ENCODE measurements around the gene FAM227B.

Gene FAM227B

DNA sequence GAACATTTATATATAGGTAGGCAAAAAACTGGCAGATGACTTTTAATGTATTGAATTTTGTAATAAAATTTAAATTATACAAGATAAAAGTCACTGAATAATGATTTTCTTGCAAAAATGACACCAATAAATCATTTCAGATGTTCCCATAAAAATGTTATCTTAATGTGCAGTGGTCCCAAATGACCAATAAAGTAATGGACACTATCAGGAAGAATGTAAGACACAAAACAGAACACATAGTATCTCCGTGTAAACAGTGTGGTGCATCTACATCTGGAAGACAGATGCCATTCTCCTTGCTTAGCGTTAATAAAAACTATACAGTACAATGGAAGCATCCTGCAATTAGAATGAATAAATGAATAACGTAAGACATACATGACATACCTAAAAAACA, 156.1 kb downstream of the FAM227B start:
- no peak for TF ChIP-seq TARDBP (IDR thresholded peaks at IDR 0.05)
- no peak for TF ChIP-seq L3MBTL2 (conservative IDR thresholded peaks at IDR 0.05)
- TF ChIP-seq SUZ12 (IDR thresholded peaks at IDR 0.05) = no peak
- TF ChIP-seq FOXK2 (IDR thresholded peaks at IDR 0.05) = no peak
- no peak for TF ChIP-seq LEF1 (IDR thresholded peaks at IDR 0.05; ENCODE audit: borderline replicate concordance)
- POLR2A ChIA-PET = no interaction called here
- CTCF ChIA-PET = no interaction called here
- no peak for DNase-seq (ENCODE audit: extremely low spot score)

GRCh38 chr15:49462232-49462844, 158.3 kb downstream of the FAM227B start:
- no peak for DNase-seq (ENCODE audit: extremely low spot score)
- TF ChIP-seq SP1 (IDR thresholded peaks at IDR 0.05) (no peak), FOXM1 (IDR thresholded peaks at IDR 0.05; ENCODE audit: borderline replicate concordance) (no peak), ARNT (IDR thresholded peaks at IDR 0.05) (no peak), LEF1 (IDR thresholded peaks at IDR 0.05; ENCODE audit: borderline replicate concordance) (no peak), HDGF (IDR thresholded peaks at IDR 0.05; ENCODE audit: borderline replicate concordance) (no peak), BHLHE40 (IDR thresholded peaks at IDR 0.05; ENCODE audit: borderline replicate concordance) (no peak), ZNF384 (IDR thresholded peaks at IDR 0.05) (no peak), ELF4 (IDR thresholded peaks at IDR 0.05) (no peak), SUZ12 (IDR thresholded peaks at IDR 0.05) (no peak), L3MBTL2 (conservative IDR thresholded peaks at IDR 0.05) (no peak), FOXA1 (IDR thresholded peaks at IDR 0.05) (no peak)
- CTCF ChIA-PET = no interaction called here
- POLR2A ChIA-PET = no interaction called here

DNA sequence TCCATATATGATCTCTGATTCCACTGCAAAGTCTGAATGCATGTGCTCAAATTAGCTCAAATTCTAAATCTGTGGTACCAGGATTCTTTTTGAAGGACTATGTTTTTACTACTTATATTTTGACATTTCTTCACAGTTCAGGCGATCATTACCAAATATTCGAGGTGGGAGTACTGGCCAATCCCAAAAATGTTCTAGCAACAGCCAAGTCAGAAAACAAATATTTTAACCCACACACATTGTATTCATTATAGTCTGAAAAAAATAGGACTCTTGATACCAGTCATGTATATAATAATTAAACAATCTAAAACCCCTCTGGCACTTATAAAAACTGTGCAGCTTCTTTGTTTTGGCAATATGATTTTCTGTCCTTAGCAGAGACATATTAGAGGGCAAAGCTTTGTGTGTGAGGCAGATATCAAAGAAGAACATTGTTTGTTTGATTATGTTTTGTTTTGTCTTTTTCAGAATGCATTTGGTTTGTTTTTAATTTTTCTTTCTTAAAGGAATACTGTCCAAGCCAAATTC, 160.1 kb downstream of the FAM227B start:
- POLR2A ChIA-PET = no interaction called here

DNA sequence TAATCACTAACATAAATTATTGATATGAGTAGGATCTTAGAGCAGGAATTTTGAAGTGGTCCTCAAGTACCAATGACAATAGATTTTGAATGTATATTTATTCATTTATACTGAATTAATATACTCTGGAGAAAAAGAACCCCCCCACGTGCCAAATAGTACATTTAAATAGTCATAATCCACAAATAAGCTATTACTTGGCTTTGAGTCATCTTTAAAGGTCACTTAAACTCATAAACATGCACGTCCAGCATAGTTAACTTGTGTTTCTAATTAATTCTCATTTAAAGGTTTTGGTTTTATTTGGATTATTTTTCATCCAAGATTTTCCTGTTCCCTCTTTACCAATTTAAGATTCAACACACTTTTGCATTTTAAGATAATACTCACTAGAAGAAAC, 162.5 kb downstream of the FAM227B start:
- ChIA-PET POLR2A (no interaction called here), CTCF (no interaction called here)
- TF ChIP-seq LEF1 (IDR thresholded peaks at IDR 0.05; ENCODE audit: borderline replicate concordance) = no peak
- TF ChIP-seq ELF4 (IDR thresholded peaks at IDR 0.05) = no peak
- TF ChIP-seq HDGF (IDR thresholded peaks at IDR 0.05; ENCODE audit: borderline replicate concordance) = no peak
- TF ChIP-seq, protein P1, sequence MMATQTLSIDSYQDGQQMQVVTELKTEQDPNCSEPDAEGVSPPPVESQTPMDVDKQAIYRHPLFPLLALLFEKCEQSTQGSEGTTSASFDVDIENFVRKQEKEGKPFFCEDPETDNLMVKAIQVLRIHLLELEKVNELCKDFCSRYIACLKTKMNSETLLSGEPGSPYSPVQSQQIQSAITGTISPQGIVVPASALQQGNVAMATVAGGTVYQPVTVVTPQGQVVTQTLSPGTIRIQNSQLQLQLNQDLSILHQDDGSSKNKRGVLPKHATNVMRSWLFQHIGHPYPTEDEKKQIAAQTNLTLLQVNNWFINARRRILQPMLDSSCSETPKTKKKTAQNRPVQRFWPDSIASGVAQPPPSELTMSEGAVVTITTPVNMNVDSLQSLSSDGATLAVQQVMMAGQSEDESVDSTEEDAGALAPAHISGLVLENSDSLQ (IDR thresholded peaks at IDR 0.05) = no peak
- no peak for TF ChIP-seq BHLHE40 (IDR thresholded peaks at IDR 0.05; ENCODE audit: borderline replicate concordance)
- TF ChIP-seq L3MBTL2 (conservative IDR thresholded peaks at IDR 0.05) = no peak
- TF ChIP-seq TARDBP (IDR thresholded peaks at IDR 0.05) = no peak
- no peak for TF ChIP-seq ARNT (IDR thresholded peaks at IDR 0.05)
- no peak for DNase-seq (ENCODE audit: extremely low spot score)

More for the DNA sequence above, 160.1 kb downstream of the FAM227B start:
- CTCF ChIA-PET = no interaction called here
- DNase-seq (ENCODE audit: extremely low spot score) = no peak
- TF ChIP-seq FOXK2 (IDR thresholded peaks at IDR 0.05) = no peak
- TF ChIP-seq BHLHE40 (IDR thresholded peaks at IDR 0.05; ENCODE audit: borderline replicate concordance) = no peak
- TF ChIP-seq SP1 (IDR thresholded peaks at IDR 0.05) = no peak
- no peak for TF ChIP-seq FOXM1 (IDR thresholded peaks at IDR 0.05; ENCODE audit: borderline replicate concordance)
- TF ChIP-seq CTBP1 (IDR thresholded peaks at IDR 0.05; ENCODE audit: borderline replicate concordance) = no peak
- TF ChIP-seq HDGF (IDR thresholded peaks at IDR 0.05; ENCODE audit: borderline replicate concordance) = no peak
- no peak for TF ChIP-seq FOXA1 (IDR thresholded peaks at IDR 0.05)
- TF ChIP-seq ARNT (IDR thresholded peaks at IDR 0.05) = no peak
- TF ChIP-seq LEF1 (IDR thresholded peaks at IDR 0.05; ENCODE audit: borderline replicate concordance) = no peak
- no peak for TF ChIP-seq NFRKB (IDR thresholded peaks at IDR 0.05)
- no peak for TF ChIP-seq L3MBTL2 (conservative IDR thresholded peaks at IDR 0.05)
- TF ChIP-seq, protein P1 (IDR thresholded peaks at IDR 0.05) = no peak
- no peak for TF ChIP-seq TARDBP (IDR thresholded peaks at IDR 0.05)
- TF ChIP-seq ELF4 (IDR thresholded peaks at IDR 0.05) = no peak
- no peak for TF ChIP-seq SUZ12 (IDR thresholded peaks at IDR 0.05)
- TF ChIP-seq ZNF384 (IDR thresholded peaks at IDR 0.05) = no peak

DNA sequence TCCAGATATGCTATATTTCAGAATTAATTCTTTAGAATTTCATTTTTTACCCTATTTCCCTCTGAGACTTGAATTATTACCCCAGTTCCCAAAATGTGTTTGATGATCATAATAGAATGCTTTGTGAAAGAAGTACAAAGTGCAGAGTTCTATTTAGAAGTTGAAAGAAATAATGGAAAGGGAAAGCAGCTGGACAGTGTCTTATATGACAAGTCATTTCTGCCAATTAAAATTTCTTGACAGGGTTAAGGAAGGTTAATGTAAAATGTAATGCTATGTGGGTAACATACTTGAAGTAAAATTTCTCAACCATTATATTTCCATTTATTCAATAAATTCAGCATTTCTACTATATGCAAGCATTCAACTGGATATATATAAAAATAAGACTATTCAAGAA, 164.5 kb downstream of the FAM227B start:
- TF ChIP-seq HDGF (IDR thresholded peaks at IDR 0.05; ENCODE audit: borderline replicate concordance) = no peak
- TF ChIP-seq, protein P1 (IDR thresholded peaks at IDR 0.05) = no peak
- TF ChIP-seq FOXA1 (IDR thresholded peaks at IDR 0.05) = no peak
- no peak for TF ChIP-seq LEF1 (IDR thresholded peaks at IDR 0.05; ENCODE audit: borderline replicate concordance)
- no peak for TF ChIP-seq L3MBTL2 (conservative IDR thresholded peaks at IDR 0.05)
- TF ChIP-seq ELF4 (IDR thresholded peaks at IDR 0.05) = no peak
- no peak for TF ChIP-seq CTBP1 (IDR thresholded peaks at IDR 0.05; ENCODE audit: borderline replicate concordance)
- TF ChIP-seq FOXM1 (IDR thresholded peaks at IDR 0.05; ENCODE audit: borderline replicate concordance) = no peak
- no peak for TF ChIP-seq FOXK2 (IDR thresholded peaks at IDR 0.05)
- TF ChIP-seq ARNT (IDR thresholded peaks at IDR 0.05) = no peak
- TF ChIP-seq TARDBP (IDR thresholded peaks at IDR 0.05) = no peak
- TF ChIP-seq NFRKB (IDR thresholded peaks at IDR 0.05) = no peak
- DNase-seq (ENCODE audit: extremely low spot score) = no peak
- CTCF ChIA-PET = no interaction called here
- POLR2A ChIA-PET = no interaction called here

- TF ChIP-seq ELF4 (IDR thresholded peaks at IDR 0.05) (no peak), HDGF (IDR thresholded peaks at IDR 0.05; ENCODE audit: borderline replicate concordance) (no peak), BHLHE40 (IDR thresholded peaks at IDR 0.05; ENCODE audit: borderline replicate concordance) (no peak), SP1 (IDR thresholded peaks at IDR 0.05) (no peak), LEF1 (IDR thresholded peaks at IDR 0.05; ENCODE audit: borderline replicate concordance) (no peak), FOXM1 (IDR thresholded peaks at IDR 0.05; ENCODE audit: borderline replicate concordance) (no peak), FOXA1 (IDR thresholded peaks at IDR 0.05) (no peak), FOXK2 (IDR thresholded peaks at IDR 0.05) (no peak)
- DNase-seq (ENCODE audit: extremely low spot score) = no peak
- ChIA-PET CTCF (no interaction called here), POLR2A (no interaction called here)
Observed at GRCh38 chr15:49452595-49452994, 168.0 kb downstream of the FAM227B start.
